Transverse colon (tissue), 4 donors: Measurements from ENCODE around the gene KCNQ1OT1. TPM values are rescaled to one million over a fixed set of nuclear protein-coding genes. Genes with fewer than 3 reads are reported as not detected.

Experiments
- DNase-seq: peaks from one replicate; pipeline ENCODE4 v3.0.0-alpha.2; 2019
- H3K27ac ChIP-seq, 4 donors: fragments of 200-600 bp; sonication (generic); 2 replicates each; pipeline ENCODE4 v1.5.1; 2016 to 2018; ENCODE audit warnings: inconsistent platforms in 4 of 4
- H3K27me3 ChIP-seq: fragments of 200-600 bp; sonication (generic); 2 replicates; pipeline ENCODE4 v1.5.1; 2017; ENCODE audit warnings: inconsistent platforms
- H3K36me3 ChIP-seq, 4 donors: fragments of 200-600 bp; sonication (generic); 2 replicates each; pipeline ENCODE4 v1.5.1; 2017 to 2019; ENCODE audit warnings: inconsistent platforms in 4 of 4
- H3K4me1 ChIP-seq, 4 donors: fragments of 200-600 bp; sonication (generic); 2 replicates each; pipeline ENCODE4 v1.5.1; 2017 to 2020; ENCODE audit warnings: inconsistent platforms in 4 of 4
- H3K4me3 ChIP-seq, 4 donors: fragments of 200-600 bp; sonication (generic); 1 replicate in 1 of 4; 2 replicates in 3 of 4; pipeline versions ENCODE4 v1.5.1 to v1.6.1; 2017 to 2019; ENCODE audit warnings: inconsistent platforms in 4 of 4
- H3K9me3 ChIP-seq, 2 donors: fragments of 200-600 bp; sonication (generic); 2 replicates each; pipeline ENCODE4 v1.5.1; 2017 to 2019; ENCODE audit warnings: inconsistent platforms in 2 of 2
- EP300 ChIP-seq: sonication (generic); formaldehyde crosslinking; IDR thresholded peaks from one replicate; pipeline ENCODE4 v1.6.1; 2017; ENCODE audit warnings: antibody characterized with exemption, low read depth
- POLR2A ChIP-seq: fragments of 450-650 bp; IDR thresholded peaks from one replicate; pipeline ENCODE4 v1.6.1; 2016; ENCODE audit warnings: antibody characterized with exemption, mild to moderate bottlenecking, moderate library complexity
- POLR2AphosphoS5 ChIP-seq, 3 donors: sonication (generic); formaldehyde crosslinking; IDR thresholded peaks; one replicate each; pipeline ENCODE4 v1.6.1; 2016; ENCODE audit warnings: antibody characterized with exemption in 3 of 3
- WGBS, 2 donors: methylation state at CpG; one replicate each; pipeline ENCODE4 v1.1.5; 2018; ENCODE audit warnings: low coverage in 1 of 2; 5-methylcytosine and 5-hydroxymethylcytosine counted together
- in situ Hi-C, 4 donors: fragments of 200-750 bp; cut with MboI; loops; one replicate each; pipeline versions ENCODE4 v1.15.0 to v1.15.1; 2017; ENCODE audit warnings: low sequenced_read_pairs in 3 of 4, low pct_ligation_motif_present in 1 of 4, low pct_unique_long_range_greater_than_20kb in 1 of 4
- intact Hi-C: fragments of 100-400 bp; cut with DNase I; formaldehyde crosslinking; loops from one replicate; pipeline ENCODE4 v1.15.1; 2023; ENCODE audit warnings: low total_unique reads
- total RNA-seq, 4 donors: library from RNA; depleted of rRNA; stranded (reverse); fragments of >200 nt; gene quantifications; one replicate each; pipeline ENCODE4 v1.1.0, GENCODE V29; 2016
- TF ChIP-seq, protein P1 (sequence below), 5 experiments: fragments of 200-600 bp in 3 of 5; fragments of 450-650 bp in 2 of 5; sonication (generic) in 3 of 5; IDR thresholded peaks; 1 replicate in 2 of 5; 2 replicates in 3 of 5; pipeline ENCODE4 v1.5.1; 2016 to 2017; ENCODE audit warnings: antibody characterized with exemption in 5 of 5, inconsistent platforms in 3 of 5, mild to moderate bottlenecking in 2 of 5, moderate library complexity in 1 of 5

The KCNQ1OT1 gene
- total RNA-seq, 4 donors from 2014 or later = 1.5 to 5.0 (median 1.9) TPM

DNA sequence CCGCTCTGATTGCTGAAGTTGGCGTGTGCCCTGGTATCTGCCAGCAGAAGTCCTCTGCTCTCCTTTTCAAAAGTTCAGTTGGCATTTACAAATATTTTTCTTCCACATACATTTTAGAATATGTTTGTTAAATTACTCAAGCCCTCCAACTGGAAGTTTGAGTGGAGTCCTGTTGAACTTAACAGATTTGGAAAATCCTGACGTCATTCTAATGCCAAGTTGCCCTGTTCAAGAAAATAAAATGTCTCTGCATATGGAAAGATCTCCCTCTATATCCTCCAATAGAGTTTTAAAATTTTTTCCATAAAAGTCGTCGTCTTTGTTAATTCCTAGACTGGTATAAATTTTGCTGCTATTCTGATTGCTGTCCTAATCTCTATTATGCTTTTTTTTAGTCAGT lies 3.3 kb downstream of the KCNQ1OT1 start:
- TF ChIP-seq POLR2AphosphoS5 (IDR thresholded peaks at IDR 0.05) (no peak), EP300 (no peak), POLR2A (no peak)
- TF ChIP-seq, protein P1, sequence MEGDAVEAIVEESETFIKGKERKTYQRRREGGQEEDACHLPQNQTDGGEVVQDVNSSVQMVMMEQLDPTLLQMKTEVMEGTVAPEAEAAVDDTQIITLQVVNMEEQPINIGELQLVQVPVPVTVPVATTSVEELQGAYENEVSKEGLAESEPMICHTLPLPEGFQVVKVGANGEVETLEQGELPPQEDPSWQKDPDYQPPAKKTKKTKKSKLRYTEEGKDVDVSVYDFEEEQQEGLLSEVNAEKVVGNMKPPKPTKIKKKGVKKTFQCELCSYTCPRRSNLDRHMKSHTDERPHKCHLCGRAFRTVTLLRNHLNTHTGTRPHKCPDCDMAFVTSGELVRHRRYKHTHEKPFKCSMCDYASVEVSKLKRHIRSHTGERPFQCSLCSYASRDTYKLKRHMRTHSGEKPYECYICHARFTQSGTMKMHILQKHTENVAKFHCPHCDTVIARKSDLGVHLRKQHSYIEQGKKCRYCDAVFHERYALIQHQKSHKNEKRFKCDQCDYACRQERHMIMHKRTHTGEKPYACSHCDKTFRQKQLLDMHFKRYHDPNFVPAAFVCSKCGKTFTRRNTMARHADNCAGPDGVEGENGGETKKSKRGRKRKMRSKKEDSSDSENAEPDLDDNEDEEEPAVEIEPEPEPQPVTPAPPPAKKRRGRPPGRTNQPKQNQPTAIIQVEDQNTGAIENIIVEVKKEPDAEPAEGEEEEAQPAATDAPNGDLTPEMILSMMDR (IDR thresholded peaks at IDR 0.05) = no peak
- Histone ChIP-seq H3K27ac (no peak overlapping the region), H3K27me3 (no peaks in the 10 kb centered on the region), H3K4me3 (no peak overlapping the region), H3K36me3 (no peaks in the 10 kb centered on the region), H3K9me3 (no peaks in the 10 kb centered on the region), H3K4me1 (peaks cover 0 to 14% (median 10%) of the 10 kb centered on the region in 4 donors)
- in situ Hi-C loops (no loop called here), intact Hi-C loops (no loop called here)
- 85 to 86% methylated on average over 5 of the region's 5 CpGs for WGBS, 2 donors
- no peak for DNase-seq

DNA sequence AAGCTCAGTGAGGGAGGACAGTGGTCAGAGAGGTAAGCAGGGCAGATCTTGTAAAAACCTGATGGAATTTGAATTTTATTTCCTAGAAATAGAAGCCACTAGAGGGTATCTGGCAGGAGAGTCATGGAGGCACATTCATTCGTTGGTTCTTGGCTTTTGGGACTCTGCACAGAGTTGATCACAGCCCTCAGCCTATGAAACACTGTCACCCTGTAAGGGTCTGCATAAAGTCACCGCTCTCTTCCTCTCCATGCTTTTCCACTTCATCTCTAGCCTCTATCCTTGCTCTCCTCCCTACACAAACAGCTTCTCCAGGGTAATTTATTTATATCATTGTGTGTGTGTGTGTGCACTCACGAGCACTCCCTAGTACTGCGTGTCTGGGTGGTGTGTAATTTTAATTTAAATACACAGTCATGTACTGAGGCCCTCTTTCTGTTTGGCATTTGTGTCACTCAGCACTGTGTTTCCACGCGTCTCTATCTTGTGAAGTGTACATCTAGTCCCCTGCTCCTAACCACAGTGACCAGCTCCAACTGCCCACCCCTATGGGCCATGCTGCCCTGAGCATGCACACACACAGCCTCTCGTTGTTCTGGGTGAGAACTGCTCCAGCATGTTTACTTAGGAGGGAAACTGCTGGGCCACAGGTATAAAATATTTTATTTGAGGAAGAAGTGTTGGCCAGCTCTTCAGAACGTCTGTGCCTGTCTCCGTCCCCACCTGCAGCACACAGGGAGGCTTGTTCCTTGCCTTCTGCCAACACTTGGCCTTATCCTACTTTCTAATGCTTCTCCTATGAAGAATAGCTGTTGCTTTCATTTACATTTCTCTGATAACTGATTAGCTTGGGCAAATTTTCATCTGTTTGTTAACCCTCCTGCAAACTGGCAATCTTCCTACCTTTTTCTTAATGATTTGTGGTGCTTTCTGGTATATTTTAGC lies 4.5 kb downstream of the KCNQ1OT1 start:
- WGBS, 2 donors = 68 to 75% methylated on average over 3 to 9 of the region's 9 CpGs
- Histone ChIP-seq H3K4me3 (no peak overlapping the region), H3K36me3 (no peaks in the 10 kb centered on the region), H3K27me3 (no peaks in the 10 kb centered on the region), H3K9me3 (no peaks in the 10 kb centered on the region), H3K4me1 (peaks cover 2 to 14% (median 10%) of the 10 kb centered on the region in 4 donors), H3K27ac (no peak overlapping the region)
- TF ChIP-seq EP300 = no peak
- TF ChIP-seq, protein P1 (IDR thresholded peaks at IDR 0.05) = no peak
- TF ChIP-seq POLR2AphosphoS5 (IDR thresholded peaks at IDR 0.05) = no peak
- TF ChIP-seq POLR2A = no peak
- in situ Hi-C loops = no loop called here
- no peak for DNase-seq
- intact Hi-C loops = no loop called here

DNA sequence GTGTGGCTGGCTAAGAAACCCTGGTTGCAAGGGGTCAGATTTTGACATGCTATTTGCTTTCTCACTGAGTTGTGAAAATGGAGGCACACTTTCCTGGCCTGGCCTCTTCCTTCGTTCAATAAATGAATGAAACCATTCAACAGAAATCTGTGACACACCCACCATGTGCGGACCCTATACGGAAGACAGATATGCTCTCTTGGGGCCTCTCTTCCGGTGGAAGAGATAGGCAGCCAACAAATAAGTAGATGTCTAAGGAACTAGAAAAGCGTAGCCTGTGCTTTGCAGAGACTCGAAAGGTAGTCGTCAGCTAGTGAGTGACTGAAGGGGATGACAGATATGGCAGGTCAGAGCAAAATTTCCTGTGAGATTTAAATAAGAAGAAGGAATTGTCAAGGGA lies 5.3 kb downstream of the KCNQ1OT1 start:
- intact Hi-C loops (no loop called here), in situ Hi-C loops (no loop called here)
- WGBS, 2 donors = 83% methylated on average over 7 of the region's 7 CpGs; no CpG with 5 or more reads in 1 of the 2 donors

More for the DNA sequence above, 5.3 kb downstream of the KCNQ1OT1 start:
- H3K27me3 ChIP-seq = no peaks in the 10 kb centered on the region
- DNase-seq = no peak
- no peaks in the 10 kb centered on the region for H3K9me3 ChIP-seq
- TF ChIP-seq POLR2A (no peak), POLR2AphosphoS5 (IDR thresholded peaks at IDR 0.05) (no peak), EP300 (no peak)
- TF ChIP-seq, protein P1 (IDR thresholded peaks at IDR 0.05) = no peak
- H3K36me3 ChIP-seq = no peaks in the 10 kb centered on the region
- H3K4me1 ChIP-seq = peaks cover 2 to 14% (median 10%) of the 10 kb centered on the region in 4 donors
- no peak overlapping the region for H3K27ac ChIP-seq
- no peak overlapping the region for H3K4me3 ChIP-seq
